ENCODE measurements around the gene TOPORS. TPM values are rescaled to one million over a fixed set of nuclear protein-coding genes. Genes with fewer than 3 reads are reported as not detected.

Gene TOPORS
- total RNA-seq, 1 experiment from 2014 or later: 26.1 TPM

- Mint-ChIP-seq H3K27me3 (ENCODE audit: low read depth) (peaks cover 4% of the 10 kb centered on the region; the same call in 1 of the 2 replicates), H3K27ac (no peak overlapping the region), H3K4me3 (no peak overlapping the region), H3K36me3 (no peaks in the 10 kb centered on the region), H3K4me1 (no peaks in the 10 kb centered on the region), H3K9me3 (peaks cover 7% of the 10 kb centered on the region)
- ChIA-PET POLR2A (no interaction called here), CTCF (interaction anchor here (1.2 to 3.2 kb wide), 5 partner anchors 9 to 378 kb away, joined by 4 to 31 read pairs (median 13); partner anchors contain the start of gene TMEM215)
- no peak for ATAC-seq
- no peak for DNase-seq (ENCODE audit: low spot score)
- no peak for TF ChIP-seq ZNF416 (CRISPR knock-in tag; IDR thresholded peaks at IDR 0.05)
- no peak for TF ChIP-seq ZNF263 (CRISPR knock-in tag; IDR thresholded peaks at IDR 0.05; ENCODE audit: low read depth)
- no peak for TF ChIP-seq SOX15 (CRISPR knock-in tag; IDR thresholded peaks at IDR 0.05)
- no peak for TF ChIP-seq ZMAT4 (CRISPR knock-in tag; IDR thresholded peaks at IDR 0.05)
- no peak for TF ChIP-seq ZNF138 (CRISPR knock-in tag; conservative IDR thresholded peaks at IDR 0.05)
- TF ChIP-seq CTCF (IDR thresholded peaks at IDR 0.05): no peak
- TF ChIP-seq ZNF423 (CRISPR knock-in tag; IDR thresholded peaks at IDR 0.05): no peak
- no peak for TF ChIP-seq GABPB1 (CRISPR knock-in tag; IDR thresholded peaks at IDR 0.05)
- TF ChIP-seq ZNF232 (CRISPR knock-in tag; IDR thresholded peaks at IDR 0.05): no peak
- TF ChIP-seq TEAD1 (CRISPR knock-in tag; IDR thresholded peaks at IDR 0.05): no peak
- no peak for TF ChIP-seq IRF2 (CRISPR knock-in tag; IDR thresholded peaks at IDR 0.05; ENCODE audit: borderline replicate concordance, low read depth)
- no peak for TF ChIP-seq FOXK1 (CRISPR knock-in tag; IDR thresholded peaks at IDR 0.05)
- no peak for TF ChIP-seq FOXJ3 (CRISPR knock-in tag; IDR thresholded peaks at IDR 0.05; ENCODE audit: borderline replicate concordance)
- no peak for TF ChIP-seq ATF1 (CRISPR knock-in tag; IDR thresholded peaks at IDR 0.05)
- no peak for TF ChIP-seq NR3C1 (CRISPR knock-in tag; conservative IDR thresholded peaks at IDR 0.05; ENCODE audit: low read depth)
- TF ChIP-seq OVOL2 (CRISPR knock-in tag; IDR thresholded peaks at IDR 0.05; ENCODE audit: borderline replicate concordance): no peak
- no peak for TF ChIP-seq EMX1 (CRISPR knock-in tag; IDR thresholded peaks at IDR 0.05)
- TF ChIP-seq ELF4 (CRISPR knock-in tag; IDR thresholded peaks at IDR 0.05; ENCODE audit: low read depth): no peak
- TF ChIP-seq NR2C2 (CRISPR knock-in tag; IDR thresholded peaks at IDR 0.05): no peak
These were observed 38.1 kb upstream of the TOPORS start for GRCh38 chr9:32590476-32590875.

- ChIA-PET CTCF (interaction anchor here (0.7 to 3.2 kb wide), 10 partner anchors 10 to 381 kb away, joined by 3 to 31 read pairs (median 5); partner anchors contain the start of gene TMEM215), POLR2A (no interaction called here)
- H3K27ac Mint-ChIP-seq: no peak overlapping the region
- H3K4me3 Mint-ChIP-seq: no peak overlapping the region
- peaks cover 10% of the 10 kb centered on the region for H3K9me3 Mint-ChIP-seq
- peak; percentile 71 for ATAC-seq
- no peaks in the 10 kb centered on the region for H3K36me3 Mint-ChIP-seq
- TF ChIP-seq GRHL2 (CRISPR knock-in tag; IDR thresholded peaks at IDR 0.05; ENCODE audit: insufficient replicate concordance, severe bottlenecking) (no peak), ATF2 (CRISPR knock-in tag; IDR thresholded peaks at IDR 0.05; ENCODE audit: borderline replicate concordance, low read depth) (no peak)
- DNase-seq (ENCODE audit: low spot score): no peak
- H3K27me3 Mint-ChIP-seq (ENCODE audit: low read depth): peaks cover 4% of the 10 kb centered on the region; the same call in 1 of the 2 replicates
- no peaks in the 10 kb centered on the region for H3K4me1 Mint-ChIP-seq
These were observed 36.8 kb upstream of the TOPORS start for GRCh38 chr9:32589083-32589723.

All from WTC11 (cell line).